SK-N-MC (cell line): ENCODE results near the gene PHLDB2.

Experiments used
- EZH2 ChIP-seq: fragments of 200-600 bp; sonication (generic); IDR thresholded peaks from one replicate; pipeline ENCODE4 v1.6.1; 2017; ENCODE audit warnings: antibody characterized with exemption
- POLR2AphosphoS5 ChIP-seq: IDR thresholded peaks from 2 replicates; pipeline ENCODE4 v1.6.1; 2012; ENCODE audit warnings: mild to moderate bottlenecking, low read depth, low read length, borderline replicate concordance

DNA sequence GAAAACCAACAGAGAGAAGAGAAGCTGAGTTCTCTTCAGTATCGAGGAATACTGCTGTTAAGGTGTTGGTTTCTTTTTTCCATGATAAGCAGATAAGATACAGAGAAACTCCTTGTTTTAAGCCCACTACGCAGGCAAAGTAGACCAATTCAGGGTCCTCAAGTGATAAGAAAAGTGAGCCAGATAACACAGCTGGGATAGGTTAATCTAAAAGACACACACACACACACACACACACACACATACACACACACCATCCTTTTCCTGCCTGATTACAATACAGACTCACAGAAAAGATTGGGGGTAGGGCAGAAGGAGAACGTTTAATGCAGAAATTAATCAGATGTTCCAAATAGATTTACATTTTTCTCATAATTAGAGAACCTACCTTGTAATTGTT lies 6.5 kb upstream of the PHLDB2 start:
- no peak for TF ChIP-seq POLR2AphosphoS5
- no peak for TF ChIP-seq EZH2
